ENCODE measurements around the gene KRT74. TPM values are rescaled to one million over a fixed set of nuclear protein-coding genes. Genes with fewer than 3 reads are reported as not detected.
A peak's percentile ranks its signal among the peaks of the same experiment; 100 is the strongest.

Gene KRT74
- total RNA-seq, 1 experiment from 2014 or later = not detected

DNA sequence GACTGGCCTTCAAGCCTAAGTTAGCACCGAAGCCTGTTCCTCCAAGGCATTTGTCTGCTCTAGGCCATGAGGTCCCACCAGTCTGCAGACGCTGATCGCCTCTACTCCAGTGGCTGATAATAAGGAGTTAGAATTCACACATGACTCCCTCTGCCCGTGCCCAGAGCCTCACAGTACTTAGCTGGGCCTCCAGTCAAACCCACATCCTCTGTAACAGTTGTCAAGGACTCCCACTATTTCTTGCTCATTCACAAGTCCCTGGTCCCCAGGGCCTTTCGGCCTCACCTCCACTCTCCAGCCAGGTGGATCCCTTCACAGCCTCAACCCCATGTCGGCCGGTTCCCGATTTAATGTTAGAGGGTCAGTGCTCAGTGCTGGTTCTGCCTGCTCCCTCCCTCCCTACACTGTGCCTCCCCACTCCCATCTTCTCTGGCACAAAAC, 47.1 kb downstream of the KRT74 start:
- Histone ChIP-seq H3K4me3 (no peak overlapping the region), H3K4me2 (no peak overlapping the region), H3K4me1 (replicated peaks; ENCODE audit: insufficient read depth) (peaks cover 42% of the 10 kb centered on the region), H3K27ac (no peak overlapping the region), H3K9me2 (ENCODE audit: insufficient read depth) (no peaks in the 10 kb centered on the region), H3K27me3 (ENCODE audit: insufficient read depth, low read depth) (no peaks in the 10 kb centered on the region), H3K79me2 (ENCODE audit: low read depth) (no peaks in the 10 kb centered on the region), H3K9me3 (ENCODE audit: insufficient read depth, low read depth) (no peaks in the 10 kb centered on the region), H3K36me3 (ENCODE audit: low read depth) (no peaks in the 10 kb centered on the region), H2AFZ (no peak overlapping the region), H3F3A (ENCODE audit: insufficient read depth, low read depth) (peaks cover 16% of the 10 kb centered on the region), H4K20me1 (ENCODE audit: insufficient read depth) (no peaks in the 10 kb centered on the region)
- no peak for DNase-seq
- ChIA-PET CTCF (no interaction called here), POLR2A (ENCODE audit: unreplicated experiment) (no interaction called here)
- TF ChIP-seq, protein P1, sequence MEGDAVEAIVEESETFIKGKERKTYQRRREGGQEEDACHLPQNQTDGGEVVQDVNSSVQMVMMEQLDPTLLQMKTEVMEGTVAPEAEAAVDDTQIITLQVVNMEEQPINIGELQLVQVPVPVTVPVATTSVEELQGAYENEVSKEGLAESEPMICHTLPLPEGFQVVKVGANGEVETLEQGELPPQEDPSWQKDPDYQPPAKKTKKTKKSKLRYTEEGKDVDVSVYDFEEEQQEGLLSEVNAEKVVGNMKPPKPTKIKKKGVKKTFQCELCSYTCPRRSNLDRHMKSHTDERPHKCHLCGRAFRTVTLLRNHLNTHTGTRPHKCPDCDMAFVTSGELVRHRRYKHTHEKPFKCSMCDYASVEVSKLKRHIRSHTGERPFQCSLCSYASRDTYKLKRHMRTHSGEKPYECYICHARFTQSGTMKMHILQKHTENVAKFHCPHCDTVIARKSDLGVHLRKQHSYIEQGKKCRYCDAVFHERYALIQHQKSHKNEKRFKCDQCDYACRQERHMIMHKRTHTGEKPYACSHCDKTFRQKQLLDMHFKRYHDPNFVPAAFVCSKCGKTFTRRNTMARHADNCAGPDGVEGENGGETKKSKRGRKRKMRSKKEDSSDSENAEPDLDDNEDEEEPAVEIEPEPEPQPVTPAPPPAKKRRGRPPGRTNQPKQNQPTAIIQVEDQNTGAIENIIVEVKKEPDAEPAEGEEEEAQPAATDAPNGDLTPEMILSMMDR (conservative IDR thresholded peaks at IDR 0.05) = no peak
- no peak for TF ChIP-seq EZH2 (IDR thresholded peaks at IDR 0.05; ENCODE audit: low read depth)
- intact Hi-C loops (cut with micrococcal nuclease; ENCODE audit: unreplicated experiment) = loop anchor here (10.0 kb wide), 1 partner anchor 448 kb away; no protein-coding TSS in a partner anchor
- BruUV-seq (replicated peaks) = no TSS peak

DNA sequence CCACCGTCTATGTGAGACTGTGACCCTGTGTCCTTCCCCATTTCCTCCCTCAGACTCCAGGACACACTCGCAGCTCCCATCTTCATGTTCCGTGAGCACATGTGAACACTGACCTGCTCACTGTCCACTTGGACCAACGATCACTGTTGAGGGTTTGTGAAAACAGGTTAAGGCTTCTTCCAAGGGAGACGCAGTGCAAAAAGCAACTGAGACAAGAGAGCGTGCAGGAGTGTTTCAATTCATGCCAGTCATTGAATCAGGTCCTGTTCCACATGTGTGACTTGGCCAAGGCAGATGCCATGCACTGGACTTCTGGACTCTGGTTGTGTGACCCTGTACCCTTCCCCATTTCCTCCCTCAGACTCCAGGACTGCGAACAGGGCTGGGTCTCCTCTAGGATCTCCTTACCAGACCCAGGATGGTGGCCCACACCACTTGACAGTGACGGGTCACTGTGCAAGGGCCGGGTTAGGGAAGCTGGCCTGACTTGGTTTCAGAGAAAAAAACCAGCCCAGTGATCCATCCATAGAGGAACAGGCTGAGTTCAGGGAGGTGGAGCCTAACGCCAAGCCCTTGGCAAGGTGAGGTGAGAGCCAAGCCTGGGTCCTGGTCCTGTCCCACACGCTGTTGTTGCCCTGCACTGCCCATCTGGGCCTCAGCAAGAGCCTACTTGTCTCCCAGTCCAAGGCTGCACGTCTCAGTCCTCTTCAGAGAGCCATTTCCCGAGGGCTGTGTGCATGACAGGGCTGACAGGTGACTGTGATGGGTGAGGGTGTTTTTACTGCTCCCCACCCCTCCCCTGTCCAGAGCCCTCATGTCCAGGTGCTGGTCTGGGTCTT, 47.8 kb downstream of the KRT74 start:
- ChIA-PET POLR2A (ENCODE audit: unreplicated experiment) (no interaction called here), CTCF (no interaction called here)
- Histone ChIP-seq H3K9me2 (ENCODE audit: insufficient read depth) (no peaks in the 10 kb centered on the region), H3K79me2 (ENCODE audit: low read depth) (no peaks in the 10 kb centered on the region), H4K20me1 (ENCODE audit: insufficient read depth) (no peaks in the 10 kb centered on the region), H3K4me3 (no peak overlapping the region), H3F3A (ENCODE audit: insufficient read depth, low read depth) (peaks cover 22% of the 10 kb centered on the region), H3K27ac (no peak overlapping the region), H3K4me2 (peak overlapping the region; percentile 9; the same call in 1 of the 2 replicates), H3K27me3 (ENCODE audit: insufficient read depth, low read depth) (no peaks in the 10 kb centered on the region), H3K4me1 (replicated peaks; ENCODE audit: insufficient read depth) (peaks cover 49% of the 10 kb centered on the region), H3K36me3 (ENCODE audit: low read depth) (no peaks in the 10 kb centered on the region), H2AFZ (no peak overlapping the region), H3K9me3 (ENCODE audit: insufficient read depth, low read depth) (no peaks in the 10 kb centered on the region)
- no peak for DNase-seq
- TF ChIP-seq, protein P1 (conservative IDR thresholded peaks at IDR 0.05) = no peak
- no peak for TF ChIP-seq EZH2 (IDR thresholded peaks at IDR 0.05; ENCODE audit: low read depth)
- intact Hi-C loops (cut with micrococcal nuclease; ENCODE audit: unreplicated experiment) = loop anchor here (10.0 kb wide), 1 partner anchor 449 kb away; no protein-coding TSS in a partner anchor
- no TSS peak for BruUV-seq (replicated peaks)

DNA sequence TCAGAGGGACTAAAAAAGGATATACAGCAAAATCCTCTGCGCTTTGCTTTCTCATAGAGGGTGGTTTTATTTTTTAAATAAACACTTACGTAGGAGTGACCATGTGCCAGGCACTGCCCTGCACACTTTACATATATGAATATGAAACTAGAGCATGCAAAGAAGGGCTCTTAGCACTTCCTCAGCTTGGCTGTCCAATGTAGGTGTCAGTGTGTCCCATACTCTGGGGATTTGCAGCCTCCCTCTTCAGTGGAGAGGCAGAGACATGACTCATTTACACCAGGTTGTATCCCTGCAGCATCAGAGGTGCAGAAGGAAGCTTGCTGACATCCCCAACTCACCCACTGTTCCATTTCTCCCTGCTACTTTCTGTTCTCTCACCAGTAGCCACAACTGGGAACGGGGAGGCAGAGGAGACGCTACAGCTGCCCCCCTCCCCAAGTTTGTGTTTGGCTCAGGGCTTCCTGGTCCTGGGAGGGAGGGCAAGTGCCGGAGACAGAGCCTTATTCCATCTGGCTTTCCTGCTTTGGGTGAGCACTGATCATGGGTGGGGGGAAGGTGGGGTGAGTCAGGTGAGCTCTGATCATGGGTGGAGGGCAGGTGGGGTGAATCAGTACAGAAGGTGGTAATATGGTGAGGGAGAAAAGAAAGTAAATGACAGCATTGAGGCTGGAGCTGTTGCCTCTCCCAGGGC, 48.6 kb downstream of the KRT74 start:
- no TSS peak for BruUV-seq (replicated peaks)
- TF ChIP-seq EZH2 (IDR thresholded peaks at IDR 0.05; ENCODE audit: low read depth) = no peak
- TF ChIP-seq, protein P1 (conservative IDR thresholded peaks at IDR 0.05) = no peak
- H4K20me1 ChIP-seq (ENCODE audit: insufficient read depth) = no peaks in the 10 kb centered on the region
- H3K79me2 ChIP-seq (ENCODE audit: low read depth) = no peaks in the 10 kb centered on the region
- CTCF ChIA-PET = interaction anchor here (0.6 to 1.3 kb wide), 2 partner anchors 15 to 57 kb away, joined by 3 to 4 read pairs; no protein-coding TSS in a partner anchor
- H3K27me3 ChIP-seq (ENCODE audit: insufficient read depth, low read depth) = no peaks in the 10 kb centered on the region
- H3K4me3 ChIP-seq = no peak overlapping the region
- intact Hi-C loops (cut with micrococcal nuclease; ENCODE audit: unreplicated experiment) = loop anchor here (5.0 to 10.0 kb wide), 3 partner anchors 128 to 450 kb away; no protein-coding TSS in a partner anchor
- H3K27ac ChIP-seq = no peak overlapping the region
- peaks cover 26% of the 10 kb centered on the region for H3F3A ChIP-seq (ENCODE audit: insufficient read depth, low read depth)
- H3K9me2 ChIP-seq (ENCODE audit: insufficient read depth) = no peaks in the 10 kb centered on the region
- no peaks in the 10 kb centered on the region for H3K36me3 ChIP-seq (ENCODE audit: low read depth)
- DNase-seq = peak in 1 of 2 experiments; percentile 50
- no peak overlapping the region for H2AFZ ChIP-seq
- POLR2A ChIA-PET (ENCODE audit: unreplicated experiment) = interaction anchor here (0.6 to 0.7 kb wide), 2 partner anchors 123 to 559 kb away, joined by 3 to 5 read pairs; no protein-coding TSS in a partner anchor
- H3K9me3 ChIP-seq (ENCODE audit: insufficient read depth, low read depth) = no peaks in the 10 kb centered on the region
- H3K4me2 ChIP-seq = peak overlapping the region; percentile 9
- peaks cover 57% of the 10 kb centered on the region for H3K4me1 ChIP-seq (replicated peaks; ENCODE audit: insufficient read depth)

Measured in PC-9 (cell line).